NCI-H1105 (cell line): Measurements from ENCODE around the gene CAB39L.

Experiments used
- DNase-seq: peaks from one replicate; lab custom pipeline; 2025; lab: John Stamatoyannopoulos, UW

Gene CAB39L

GRCh38 chr13:49443704-49444523 lies at the start of gene CAB39L, which contains the start of gene SETDB2:
Gene CAB39L (minus strand): TSS chr13:49444064. CDS start chr13:49382910, 61,154 bp downstream.
Gene SETDB2 (plus strand): TSS chr13:49444274. CDS start chr13:49451894, 7,620 bp downstream.
- peak; percentile 91 for DNase-seq

GRCh38 chr13:49488563-49488962 lies 44.7 kb upstream of the CAB39L start:
- no peak for DNase-seq

GRCh38 chr13:49481788-49482187 lies 37.9 kb upstream of the CAB39L start:
- DNase-seq = no peak

- DNase-seq = no peak
These were observed 32.7 kb upstream of the CAB39L start for GRCh38 chr13:49476529-49476928.

- no peak for DNase-seq
These were observed 28.3 kb upstream of the CAB39L start for GRCh38 chr13:49472186-49472585.

GRCh38 chr13:49466292-49466838 lies 22.5 kb upstream of the CAB39L start:
- DNase-seq = no peak

- no peak for DNase-seq
These were observed 20.9 kb upstream of the CAB39L start for GRCh38 chr13:49464621-49465325.

GRCh38 chr13:49464085-49464484 lies 20.2 kb upstream of the CAB39L start:
- DNase-seq = no peak

GRCh38 chr13:49459580-49459979 lies 15.7 kb upstream of the CAB39L start:
- DNase-seq = no peak

- DNase-seq = no peak
These were observed 13.4 kb upstream of the CAB39L start for GRCh38 chr13:49457221-49457620.

- no peak for DNase-seq
These were observed 12.3 kb upstream of the CAB39L start for GRCh38 chr13:49456156-49456555.

- DNase-seq = no peak
These were observed 11.1 kb upstream of the CAB39L start for GRCh38 chr13:49455007-49455398.

GRCh38 chr13:49454388-49455006 lies 10.6 kb upstream of the CAB39L start:
- no peak for DNase-seq

GRCh38 chr13:49453465-49453864 lies 9.6 kb upstream of the CAB39L start:
- DNase-seq = no peak

- no peak for DNase-seq
These were observed 9.0 kb upstream of the CAB39L start for GRCh38 chr13:49452725-49453457.

GRCh38 chr13:49450105-49450819 lies 6.4 kb upstream of the CAB39L start:
- no peak for DNase-seq

- no peak for DNase-seq
These were observed 4.9 kb upstream of the CAB39L start for GRCh38 chr13:49448753-49449152.

GRCh38 chr13:49446473-49446872 lies 2.6 kb upstream of the CAB39L start:
- DNase-seq = no peak

GRCh38 chr13:49444524-49445395 lies 896 bp upstream of the CAB39L start:
- no peak for DNase-seq

- DNase-seq = no peak
These were observed 534 bp downstream of the CAB39L start for GRCh38 chr13:49443357-49443703.
